Esophagus squamous epithelium (tissue), 4 donors: Measurements from ENCODE around the gene SPRR2E.
"Not testable (repeated sequence)": the region's sequence is repeated elsewhere in the genome, so short reads cannot be mapped to it uniquely, and the experiment has no call there.

Experiments used
- POLR2A ChIP-seq, 4 donors: fragments of 450-650 bp; IDR thresholded peaks; one replicate each; pipeline ENCODE4 v1.6.1; 2017; ENCODE audit warnings: antibody characterized with exemption in 4 of 4, mild to moderate bottlenecking in 4 of 4, moderate library complexity in 3 of 4
- TF ChIP-seq, protein P1 (sequence below), 6 experiments: fragments of 450-650 bp in 4 of 6; fragments of 200-600 bp in 2 of 6; sonication (generic) in 2 of 6; IDR thresholded peaks; one replicate each; pipeline ENCODE4 v1.5.1; 2016 to 2019; ENCODE audit warnings: antibody characterized with exemption in 6 of 6, mild to moderate bottlenecking in 4 of 6, moderate library complexity in 4 of 6

DNA sequence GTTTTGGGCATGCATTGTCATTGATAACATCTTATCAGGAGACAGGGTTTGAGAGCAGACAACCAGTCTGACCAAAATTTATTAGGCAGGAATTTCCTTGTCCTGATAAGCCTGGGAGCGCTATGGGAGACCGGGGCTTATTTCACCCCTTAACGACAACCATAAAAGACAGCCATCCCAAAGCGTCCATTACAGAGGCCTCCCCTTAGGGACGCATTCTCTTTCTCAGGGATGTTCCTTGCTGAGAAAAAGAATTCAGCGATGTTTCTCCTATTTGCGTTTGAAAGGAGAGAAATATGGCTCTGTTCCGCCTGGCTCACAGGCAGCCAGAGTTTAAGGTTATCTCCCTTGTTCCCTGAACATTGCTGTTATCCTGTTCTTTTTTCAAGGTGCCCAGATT is 29.5 kb upstream of the SPRR2E start:
- TF ChIP-seq POLR2A (IDR thresholded peaks at IDR 0.05): not testable (repeated sequence)
- TF ChIP-seq, protein P1, sequence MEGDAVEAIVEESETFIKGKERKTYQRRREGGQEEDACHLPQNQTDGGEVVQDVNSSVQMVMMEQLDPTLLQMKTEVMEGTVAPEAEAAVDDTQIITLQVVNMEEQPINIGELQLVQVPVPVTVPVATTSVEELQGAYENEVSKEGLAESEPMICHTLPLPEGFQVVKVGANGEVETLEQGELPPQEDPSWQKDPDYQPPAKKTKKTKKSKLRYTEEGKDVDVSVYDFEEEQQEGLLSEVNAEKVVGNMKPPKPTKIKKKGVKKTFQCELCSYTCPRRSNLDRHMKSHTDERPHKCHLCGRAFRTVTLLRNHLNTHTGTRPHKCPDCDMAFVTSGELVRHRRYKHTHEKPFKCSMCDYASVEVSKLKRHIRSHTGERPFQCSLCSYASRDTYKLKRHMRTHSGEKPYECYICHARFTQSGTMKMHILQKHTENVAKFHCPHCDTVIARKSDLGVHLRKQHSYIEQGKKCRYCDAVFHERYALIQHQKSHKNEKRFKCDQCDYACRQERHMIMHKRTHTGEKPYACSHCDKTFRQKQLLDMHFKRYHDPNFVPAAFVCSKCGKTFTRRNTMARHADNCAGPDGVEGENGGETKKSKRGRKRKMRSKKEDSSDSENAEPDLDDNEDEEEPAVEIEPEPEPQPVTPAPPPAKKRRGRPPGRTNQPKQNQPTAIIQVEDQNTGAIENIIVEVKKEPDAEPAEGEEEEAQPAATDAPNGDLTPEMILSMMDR (IDR thresholded peaks at IDR 0.05): not testable (repeated sequence)
